ENCODE data around the gene ELP2. TPM values are rescaled to one million over a fixed set of nuclear protein-coding genes. Genes with fewer than 3 reads are reported as not detected.
"Not testable (repeated sequence)": the region's sequence is repeated elsewhere in the genome, so short reads cannot be mapped to it uniquely, and the experiment has no call there.

The ELP2 gene
- total RNA-seq, 1 experiment from 2014 or later = 52.7 TPM

DNA sequence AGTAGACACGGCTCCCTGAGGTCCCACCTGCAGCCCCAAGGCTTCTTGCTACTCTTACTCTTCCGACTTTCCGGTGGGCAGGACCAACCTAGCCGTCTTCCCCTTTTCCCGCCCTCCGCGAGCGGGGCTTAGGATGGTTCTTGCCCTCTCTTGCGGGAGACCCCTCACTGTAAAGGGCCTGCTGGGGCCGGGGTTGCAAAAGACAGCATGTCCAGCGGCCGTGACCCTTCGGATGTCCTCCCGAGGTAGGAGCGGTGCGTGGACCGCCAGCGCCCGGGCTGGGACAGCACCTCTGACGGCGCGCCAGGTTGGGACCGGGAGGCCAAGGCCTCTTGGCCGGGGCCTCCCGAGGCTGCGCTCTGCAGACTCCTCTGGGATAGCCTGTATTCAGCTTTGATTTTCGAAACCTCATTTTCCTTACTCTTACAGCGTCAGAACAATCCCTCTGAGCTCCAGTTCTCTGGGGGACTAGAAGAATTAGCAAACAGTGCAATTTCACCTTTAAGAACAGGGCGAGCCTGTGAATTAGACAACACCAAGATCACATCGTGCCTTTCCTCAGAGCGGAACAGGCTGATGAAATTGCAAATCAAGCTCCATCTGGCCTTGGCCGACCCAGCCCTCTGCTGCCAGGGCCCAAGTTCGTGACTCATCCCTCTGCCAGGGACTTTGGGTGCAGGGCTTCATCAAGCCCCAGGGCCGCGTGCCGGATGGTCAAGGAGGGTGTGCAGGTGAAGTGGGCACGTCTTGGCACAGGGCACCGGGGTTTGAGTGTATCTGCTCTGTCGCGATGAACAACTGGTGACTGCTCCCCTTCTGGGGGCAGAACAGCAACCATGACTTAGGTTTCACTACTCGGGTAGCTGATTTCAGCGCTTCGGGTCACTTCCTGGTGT lies 58.4 kb downstream of the ELP2 start:
- DNase-seq (ENCODE audit: low read depth) = peak; percentile 73

DNA sequence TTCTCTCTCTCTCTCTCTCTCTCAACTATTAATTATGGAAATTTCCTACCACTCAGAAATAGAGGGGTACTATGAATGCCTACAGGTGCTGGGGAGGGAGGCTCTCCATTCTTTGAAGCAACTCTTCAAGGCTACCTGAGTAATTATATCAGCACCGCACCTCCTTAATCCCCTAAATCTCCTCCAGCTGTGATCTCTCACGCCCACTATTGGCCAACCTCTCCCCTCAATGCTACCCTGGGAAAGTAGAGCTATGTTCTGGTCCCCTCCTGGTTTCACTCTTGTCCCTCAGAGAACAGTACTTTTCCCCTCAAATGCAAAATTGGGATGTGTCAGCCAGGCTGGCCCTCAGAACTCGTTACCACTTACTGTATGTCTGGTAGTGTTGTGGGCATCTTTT lies 59.2 kb downstream of the ELP2 start:
- DNase-seq (ENCODE audit: low read depth) = no peak

DNA sequence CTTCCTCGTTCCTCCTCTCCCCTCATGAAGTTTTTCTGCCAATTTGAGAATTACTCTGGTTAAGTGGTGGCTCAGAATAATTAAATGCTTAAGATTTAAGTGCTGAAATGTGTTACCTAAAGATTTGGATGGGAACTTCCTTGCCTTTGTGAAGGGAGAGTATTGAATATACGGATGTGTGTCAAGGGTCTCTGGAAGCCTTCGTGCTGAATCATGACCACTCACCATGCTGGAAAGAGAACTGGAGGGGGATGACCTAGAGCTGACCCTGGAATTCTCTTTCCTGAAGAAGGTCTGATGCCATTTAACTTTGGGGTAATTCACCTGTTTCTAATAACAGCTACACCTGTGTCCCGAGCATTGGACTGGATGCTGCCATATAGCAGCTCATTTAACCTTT lies 59.8 kb downstream of the ELP2 start:
- no peak for DNase-seq (ENCODE audit: low read depth)

DNA sequence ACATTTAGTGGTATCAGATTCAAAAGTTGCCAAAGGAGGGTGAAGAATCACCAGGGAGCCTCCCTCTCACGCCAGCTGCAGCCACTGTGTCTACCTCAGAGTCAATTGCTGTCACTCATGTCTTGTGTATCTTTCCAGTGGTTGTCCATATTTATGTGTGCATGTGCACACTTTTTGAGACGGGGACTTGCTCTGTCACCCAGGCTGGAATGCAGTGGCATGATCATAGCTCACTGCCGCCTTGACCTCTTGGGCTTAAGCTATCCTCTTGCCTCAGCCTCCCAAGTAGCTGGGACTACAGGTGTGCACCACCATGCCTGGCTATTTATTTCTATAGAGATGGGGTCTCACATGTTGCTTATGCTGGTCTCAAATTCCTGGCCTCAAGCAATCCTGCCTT lies 61.6 kb downstream of the ELP2 start:
- no peak for DNase-seq (ENCODE audit: low read depth)

DNA sequence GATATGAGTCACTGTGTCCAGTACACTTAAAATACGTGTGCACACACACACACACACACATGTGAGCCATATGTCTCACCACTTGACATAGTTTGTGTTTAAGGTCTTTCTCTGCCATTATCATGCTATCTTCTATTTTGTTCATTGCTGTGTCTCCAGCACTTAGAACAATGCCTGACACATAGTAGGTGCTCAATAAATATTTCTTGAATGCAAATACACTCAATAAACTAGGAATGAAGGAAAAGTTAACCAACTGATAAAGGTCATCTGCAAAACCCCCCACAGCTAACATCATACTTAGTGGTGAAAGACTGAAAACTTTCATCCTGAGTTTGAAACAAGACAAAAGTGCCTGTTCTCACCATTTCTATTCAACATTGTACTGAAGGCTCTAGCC lies 62.0 kb downstream of the ELP2 start:
- peak; percentile 24 for DNase-seq (ENCODE audit: low read depth)

DNA sequence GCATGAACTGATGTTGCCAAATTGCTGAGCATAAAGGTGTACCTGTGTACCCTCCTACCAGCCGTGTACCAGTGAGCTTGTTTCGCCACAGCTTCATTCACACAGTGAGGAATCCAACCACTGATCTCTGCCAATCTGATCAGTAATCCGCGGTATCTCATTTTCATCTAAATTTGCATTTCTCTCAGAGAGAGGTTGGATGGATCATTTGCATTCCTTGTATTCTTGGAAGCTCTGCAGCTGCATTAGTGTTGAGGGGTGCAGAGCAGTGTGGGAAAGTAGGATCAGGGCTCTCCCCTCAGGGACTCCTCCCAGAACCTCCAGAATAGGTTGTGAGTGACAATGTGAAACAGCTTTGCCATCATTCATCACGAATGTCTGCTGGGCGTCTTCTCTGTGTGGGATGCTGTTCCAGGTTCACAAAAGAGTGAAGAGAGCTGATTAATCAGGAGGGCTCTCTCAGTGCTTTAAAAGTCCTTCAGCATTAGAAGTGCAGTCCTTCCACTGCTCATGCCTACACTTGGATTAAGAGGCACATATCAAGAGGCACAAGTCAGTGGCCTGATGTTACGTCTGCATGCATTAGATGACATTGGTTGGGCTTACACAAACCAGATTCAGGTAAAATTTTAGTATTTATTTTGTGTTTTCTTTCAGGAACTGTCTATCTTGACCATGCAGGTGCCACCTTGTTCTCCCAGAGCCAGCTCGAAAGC lies 65.1 kb downstream of the ELP2 start:
- no peak for DNase-seq (ENCODE audit: low read depth)

DNA sequence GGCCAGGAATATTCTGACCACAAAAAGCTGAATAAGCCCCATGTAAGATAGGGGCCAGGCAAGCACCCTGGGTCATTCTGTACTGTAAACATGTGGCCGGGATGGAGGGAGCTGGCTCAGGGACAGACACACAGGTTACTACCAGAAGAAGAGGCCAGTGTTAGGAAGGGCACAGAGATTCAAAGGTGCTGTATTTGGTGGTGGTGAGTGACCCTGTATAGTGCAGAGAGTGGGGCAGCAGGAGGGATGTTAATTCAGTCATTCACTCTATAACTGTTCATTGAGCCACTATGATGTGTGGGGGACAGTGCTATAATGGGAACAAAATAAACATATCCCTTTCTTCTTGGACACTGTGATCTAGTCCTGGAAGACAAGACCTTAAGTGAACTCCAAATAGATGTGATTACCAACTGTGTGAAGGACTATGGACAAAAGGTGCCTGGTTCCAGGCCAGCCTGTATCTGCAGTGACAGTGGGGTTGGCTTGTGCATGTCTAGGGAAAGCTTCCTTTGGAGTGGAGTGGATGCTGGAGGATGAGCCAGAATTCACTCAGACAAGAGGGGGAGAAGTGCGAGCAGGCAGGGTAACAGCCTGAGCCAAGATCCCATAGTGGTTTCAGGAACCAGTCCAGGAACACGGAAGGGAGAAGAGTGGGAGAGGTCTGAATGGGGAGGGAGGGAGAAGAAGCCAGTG lies 65.9 kb downstream of the ELP2 start:
- no peak for DNase-seq (ENCODE audit: low read depth)

DNA sequence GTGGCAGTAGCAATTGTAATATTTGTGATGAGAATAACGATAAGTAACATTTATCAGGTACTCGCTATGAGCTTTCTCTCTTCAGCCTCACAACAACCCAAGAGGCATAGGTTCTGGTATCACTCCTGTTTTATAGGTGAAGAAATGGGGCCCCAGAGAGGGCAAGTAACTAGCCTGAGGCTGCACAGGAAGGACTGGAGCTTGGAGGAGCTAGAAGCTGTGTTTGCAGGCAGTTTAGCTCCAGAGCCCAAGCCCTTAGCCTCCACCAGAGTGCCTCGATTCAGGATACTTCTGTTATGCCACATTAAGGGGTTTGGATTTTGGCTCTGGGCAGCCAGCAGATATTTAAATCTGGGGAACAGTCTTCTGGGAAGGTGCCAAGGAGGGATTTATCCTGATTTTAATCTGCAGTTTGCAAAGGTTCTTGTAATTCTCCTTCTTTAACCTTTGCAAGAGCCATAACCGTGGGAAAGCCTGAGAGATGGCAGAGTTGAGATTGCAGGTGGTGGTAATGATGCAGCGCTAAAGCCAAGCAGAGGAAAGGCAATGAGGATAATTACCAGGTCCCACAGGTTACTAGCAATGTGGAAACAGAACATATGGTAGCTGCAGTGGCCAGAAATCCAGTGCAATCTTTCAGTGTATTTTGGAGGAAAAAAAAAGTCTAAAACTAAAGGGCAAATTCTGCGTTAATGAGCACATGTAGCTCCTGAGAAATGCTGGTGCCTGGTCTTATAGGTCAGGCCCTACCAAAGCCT lies 66.7 kb downstream of the ELP2 start:
- no peak for DNase-seq (ENCODE audit: low read depth)

DNA sequence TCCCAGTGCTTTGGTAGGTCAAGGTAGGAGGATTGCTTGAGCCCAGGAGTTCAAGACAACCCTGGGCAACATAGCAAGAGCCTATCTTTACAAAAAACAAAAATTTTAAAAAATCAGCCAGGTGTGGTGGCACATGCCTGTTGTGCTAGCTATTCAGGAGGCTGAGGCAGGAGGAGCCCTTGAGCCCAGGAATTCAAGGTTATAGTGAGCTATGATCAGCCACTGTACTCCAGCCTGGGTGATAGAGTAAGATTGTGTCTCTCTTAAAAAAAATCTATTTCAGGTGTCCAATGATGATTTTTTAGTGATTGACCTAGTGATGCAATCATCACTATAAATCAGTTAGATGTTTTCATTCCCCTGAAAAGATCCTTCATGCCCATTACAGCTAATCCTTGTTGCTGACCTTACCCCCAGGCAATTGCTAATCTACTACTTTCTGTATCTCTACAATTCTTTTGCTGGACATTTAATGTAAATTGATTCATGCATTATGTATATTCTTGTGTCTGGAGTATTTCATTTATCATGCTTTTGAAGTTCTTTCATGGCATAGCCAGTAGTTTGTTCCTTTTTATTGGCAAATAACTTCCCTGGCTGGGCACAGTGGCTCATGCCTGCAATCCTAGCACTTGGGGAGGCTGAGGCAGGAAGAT lies 67.9 kb downstream of the ELP2 start:
- no peak for DNase-seq (ENCODE audit: low read depth)

DNA sequence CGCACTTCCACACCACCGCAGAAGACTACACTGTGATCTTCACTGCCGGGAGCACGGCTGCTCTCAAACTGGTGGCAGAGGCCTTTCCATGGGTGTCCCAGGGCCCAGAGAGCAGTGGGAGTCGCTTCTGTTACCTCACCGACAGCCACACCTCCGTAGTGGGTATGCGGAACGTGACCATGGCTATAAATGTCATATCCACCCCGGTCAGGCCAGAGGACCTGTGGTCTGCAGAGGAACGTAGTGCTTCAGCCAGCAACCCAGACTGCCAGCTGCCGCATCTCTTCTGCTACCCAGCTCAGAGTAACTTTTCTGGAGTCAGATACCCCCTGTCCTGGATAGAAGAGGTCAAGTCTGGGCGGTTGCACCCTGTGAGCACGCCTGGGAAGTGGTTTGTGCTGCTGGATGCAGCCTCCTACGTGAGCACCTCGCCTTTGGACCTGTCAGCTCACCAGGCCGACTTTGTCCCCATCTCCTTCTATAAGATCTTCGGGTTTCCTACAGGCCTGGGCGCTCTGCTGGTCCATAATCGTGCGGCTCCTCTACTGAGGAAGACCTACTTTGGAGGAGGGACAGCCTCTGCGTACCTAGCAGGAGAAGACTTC lies 70.1 kb downstream of the ELP2 start:
- DNase-seq (ENCODE audit: low read depth) = no peak

DNA sequence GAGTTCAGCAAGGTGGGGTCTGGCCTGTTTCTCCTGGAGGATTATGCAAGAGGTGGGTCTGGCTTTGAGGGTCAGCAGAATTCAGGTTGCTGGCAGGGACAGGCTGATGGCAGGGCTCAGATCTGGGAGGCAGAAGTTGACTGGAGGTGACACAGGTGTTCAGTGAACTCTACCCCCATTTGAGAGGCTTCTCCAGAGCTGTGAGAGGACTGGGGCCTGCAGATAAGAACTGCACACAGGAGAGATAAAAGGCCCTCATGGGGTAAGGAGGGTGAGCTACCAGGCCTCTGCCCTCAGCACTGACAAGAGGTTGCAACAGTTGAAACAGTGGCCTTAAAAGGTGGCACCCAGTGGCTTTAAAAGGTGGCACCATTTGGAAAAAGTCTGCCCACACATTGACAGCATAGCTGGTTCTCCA lies 70.7 kb downstream of the ELP2 start:
- no peak for DNase-seq (ENCODE audit: low read depth)

DNA sequence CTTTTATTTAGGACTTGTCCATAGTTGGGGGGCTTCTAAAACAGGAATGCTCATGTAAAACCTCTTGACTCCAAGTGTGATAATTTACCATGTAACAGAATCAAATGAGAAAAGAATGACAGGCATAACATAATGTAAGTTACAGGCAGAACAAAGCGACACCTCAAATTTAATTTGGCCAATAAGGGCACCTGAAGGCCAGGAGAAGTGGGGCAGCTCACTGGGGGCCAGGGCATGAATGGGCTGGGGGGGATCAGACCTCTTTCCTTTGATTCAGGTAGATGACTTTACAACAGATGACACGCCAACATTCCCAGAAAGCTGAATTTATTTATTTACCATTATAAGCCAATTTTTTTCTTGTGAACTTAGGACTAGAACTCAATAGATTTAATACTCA lies 72.1 kb downstream of the ELP2 start:
- no peak for DNase-seq (ENCODE audit: low read depth)

DNA sequence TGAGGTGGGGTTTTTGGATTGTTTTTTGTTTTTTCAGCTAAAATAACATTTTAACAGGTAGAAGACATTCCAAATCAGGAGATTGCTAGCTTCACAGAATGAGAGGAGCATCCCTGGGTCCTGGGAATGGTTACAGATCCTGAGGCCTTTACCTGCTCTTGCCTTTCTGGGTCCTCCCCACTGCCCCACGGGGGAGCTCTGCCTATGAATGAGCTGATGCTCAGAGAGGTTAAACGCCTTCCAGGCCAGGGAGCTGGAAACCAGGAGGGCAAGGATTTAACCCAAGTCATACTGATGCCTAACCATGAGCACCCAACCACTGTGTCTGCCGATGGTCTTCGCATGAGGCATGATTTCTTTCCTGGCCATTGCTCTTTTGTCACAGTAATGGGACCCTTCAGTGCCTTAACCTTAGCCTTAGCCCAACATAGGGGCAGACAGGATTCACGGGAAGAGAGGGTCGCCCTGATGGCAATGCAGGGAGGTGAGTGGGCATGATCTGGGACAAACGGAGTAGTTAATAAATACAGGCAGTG lies 73.7 kb downstream of the ELP2 start:
- DNase-seq (ENCODE audit: low read depth) = no peak

DNA sequence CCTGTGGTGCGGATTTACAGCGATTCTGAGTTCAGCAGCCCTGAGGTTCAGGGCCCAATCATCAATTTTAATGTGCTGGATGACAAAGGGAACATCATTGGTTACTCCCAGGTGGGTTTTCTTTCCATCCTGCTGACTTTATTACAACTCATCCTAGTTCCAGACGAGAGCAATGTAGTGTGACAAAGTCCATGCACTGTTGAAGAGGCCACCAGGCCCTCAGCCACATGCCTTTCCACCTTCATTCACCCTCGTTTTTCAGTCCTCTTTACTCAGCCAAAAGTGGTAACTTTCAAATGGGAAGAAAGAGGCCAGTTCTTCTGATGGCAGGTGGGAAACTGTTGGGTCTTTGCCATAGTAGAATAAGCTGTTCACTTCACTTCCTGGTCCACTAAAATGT lies 75.5 kb downstream of the ELP2 start:
- DNase-seq (ENCODE audit: low read depth) = no peak

DNA sequence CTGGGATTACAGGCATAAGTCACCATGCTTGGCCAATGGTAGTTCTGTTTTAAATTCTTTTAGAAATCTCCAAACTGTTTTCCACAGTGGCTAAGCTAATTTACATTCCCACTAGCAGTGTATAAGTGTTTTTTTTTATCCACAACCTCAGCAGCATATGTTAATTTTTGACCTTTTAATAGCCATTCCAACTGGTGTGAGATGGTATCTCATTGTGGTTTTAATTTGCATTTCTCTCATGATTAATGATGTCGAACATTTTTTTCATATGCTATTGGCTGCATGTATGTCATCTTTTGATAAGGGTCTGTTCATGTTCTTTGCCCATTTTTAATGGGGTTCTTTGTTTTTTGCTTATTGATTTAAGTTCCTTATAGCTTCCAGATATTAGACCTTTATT lies 77.6 kb downstream of the ELP2 start:
- no peak for DNase-seq (ENCODE audit: low read depth)

DNA sequence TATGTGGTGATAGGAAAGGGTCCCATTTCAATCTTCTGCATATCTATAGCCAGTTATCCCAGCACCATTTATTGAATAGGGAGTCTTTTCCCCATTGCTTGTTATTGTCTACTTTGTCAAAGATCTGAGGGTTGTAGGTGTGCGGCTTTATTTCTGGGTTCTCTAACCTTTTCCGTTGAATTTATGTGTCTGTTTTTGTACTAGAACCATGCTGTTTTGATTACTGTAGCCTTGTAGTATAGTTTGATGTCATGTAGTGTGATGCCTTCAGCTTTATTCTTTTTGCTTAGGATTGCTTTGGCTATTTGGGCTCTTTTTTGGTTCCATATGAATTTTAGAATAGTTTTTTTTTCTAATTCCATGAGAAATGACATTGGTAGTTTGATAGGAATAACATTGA lies 78.3 kb downstream of the ELP2 start:
- not testable (repeated sequence) for DNase-seq (ENCODE audit: low read depth)

DNA sequence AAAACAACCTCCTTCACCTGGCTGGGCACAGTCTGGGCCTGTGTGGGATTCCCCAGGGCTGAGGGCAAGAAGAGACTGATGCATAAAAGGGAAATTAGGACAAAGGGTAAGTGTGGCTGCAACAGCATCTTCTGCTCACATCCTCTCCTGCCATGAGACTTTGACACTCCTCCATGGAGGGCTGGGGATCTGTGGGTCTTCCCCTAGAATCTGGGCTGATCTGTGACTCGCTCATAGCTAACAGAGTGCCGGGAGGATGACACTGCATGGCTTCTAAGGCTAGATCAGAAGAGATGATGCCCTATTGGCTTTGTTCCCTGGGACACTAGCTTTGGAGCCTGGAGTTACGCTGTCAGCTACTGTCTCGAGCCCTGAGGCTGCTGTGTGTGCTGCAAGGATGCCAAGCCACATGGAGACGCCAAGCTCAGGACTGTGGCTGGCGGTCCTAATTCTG lies 81.9 kb downstream of the ELP2 start:
- peak; percentile 77 for DNase-seq (ENCODE audit: low read depth)

DNA sequence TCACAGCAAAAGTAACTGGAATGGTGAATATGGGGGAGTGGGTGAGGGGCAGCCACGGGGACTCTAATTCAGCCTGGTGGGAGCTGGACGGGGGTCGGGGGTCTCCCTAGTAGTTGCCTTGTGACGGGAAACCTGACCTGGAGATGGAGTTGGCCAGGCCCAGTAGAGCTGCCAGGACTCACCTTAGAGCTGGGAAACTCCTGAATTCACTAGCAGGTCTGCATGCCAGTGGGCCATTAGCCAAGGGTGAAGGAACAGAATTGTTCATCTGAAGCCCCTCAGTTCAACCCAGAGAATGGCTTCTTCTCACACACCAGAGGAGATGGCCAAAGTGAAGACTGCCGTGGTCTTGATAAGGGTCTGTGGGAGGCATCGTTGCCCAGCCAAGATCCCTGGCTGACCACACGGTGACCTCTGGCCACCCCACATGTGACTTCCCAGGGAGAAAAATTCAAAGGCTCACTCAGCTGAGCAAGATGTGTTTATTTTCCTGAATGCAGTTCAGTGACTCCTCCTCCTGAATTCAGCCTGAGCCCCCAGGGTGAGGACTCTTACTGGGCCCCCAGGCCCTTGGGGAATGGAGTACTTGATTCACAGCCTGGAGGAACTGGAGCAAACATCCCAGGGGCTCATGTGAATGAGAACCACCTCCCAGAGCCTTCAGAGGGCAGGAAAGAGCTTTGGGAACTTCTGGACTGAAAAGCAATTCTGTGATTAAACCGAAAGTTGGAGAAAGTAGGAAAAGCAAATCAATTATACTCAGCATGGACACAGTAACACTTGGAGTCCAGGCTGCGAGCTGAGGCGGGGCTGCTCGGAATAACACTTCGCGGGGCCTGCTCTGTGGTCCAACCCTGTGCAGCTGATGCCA lies 82.8 kb downstream of the ELP2 start:
- DNase-seq (ENCODE audit: low read depth) = peak; percentile 28

DNA sequence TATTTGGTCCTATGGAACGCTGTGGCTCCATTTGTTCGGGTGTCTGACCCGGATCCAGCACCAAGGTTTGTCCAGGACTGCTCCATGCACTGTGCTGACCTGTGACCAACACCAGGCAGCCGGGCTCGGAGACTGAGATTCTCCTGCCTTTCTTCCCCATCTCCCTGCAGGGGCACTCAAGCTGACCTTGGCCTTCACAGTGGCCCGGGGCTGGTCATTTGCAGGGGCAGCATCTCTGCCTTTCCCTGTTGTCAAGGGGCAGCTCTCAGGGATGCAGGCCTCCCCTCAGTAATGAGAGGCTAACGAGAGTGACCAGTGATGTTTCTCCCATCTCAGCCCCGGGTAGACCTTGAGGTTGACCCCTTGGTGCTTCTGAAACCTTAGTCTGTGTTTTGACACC lies 85.1 kb downstream of the ELP2 start:
- DNase-seq (ENCODE audit: low read depth) = no peak

DNA sequence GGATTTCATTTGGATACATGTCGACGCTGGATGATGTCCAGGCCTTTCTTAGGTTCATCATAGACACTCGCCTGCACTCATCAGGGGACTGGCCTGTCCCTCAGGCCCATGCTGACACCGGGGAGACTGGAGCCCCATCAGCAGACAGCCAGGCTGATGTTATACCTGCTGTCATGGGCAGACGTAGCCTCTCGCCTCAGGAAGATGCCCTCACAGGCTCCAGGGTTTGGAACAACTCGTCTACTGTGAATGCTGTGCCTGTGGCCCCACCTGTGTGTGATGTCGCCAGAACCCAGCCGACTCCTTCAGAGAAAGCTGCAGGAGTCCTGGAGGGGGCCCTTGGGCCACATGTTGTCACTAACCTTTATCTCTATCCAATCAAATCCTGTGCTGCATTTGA lies 85.9 kb downstream of the ELP2 start:
- no peak for DNase-seq (ENCODE audit: low read depth)

All from RPMI7951 (cell line).